ENCODE results near the gene IGSF8.

The IGSF8 gene

GRCh38 chr1:160084771-160085321 is 13.6 kb downstream of the IGSF8 start:
- DNase-seq: no peak

GRCh38 chr1:160083968-160084770 is 14.2 kb downstream of the IGSF8 start:
- DNase-seq: peak; percentile 45

- DNase-seq: no peak
These were observed 15.5 kb downstream of the IGSF8 start for GRCh38 chr1:160082926-160083325.

GRCh38 chr1:160082487-160082886 is 15.9 kb downstream of the IGSF8 start:
- DNase-seq: no peak

GRCh38 chr1:160081261-160081936 is 17.0 kb downstream of the IGSF8 start, which contains the start of gene KCNJ9:
Gene KCNJ9, plus strand, starts transcription at chr1:160081538. Its CDS starts 2,493 bp downstream, at chr1:160084031.
- no peak for DNase-seq

GRCh38 chr1:160080381-160081100 is 17.9 kb downstream of the IGSF8 start:
- DNase-seq: no peak

GRCh38 chr1:160079448-160079847 is 19.0 kb downstream of the IGSF8 start:
- no peak for DNase-seq

- DNase-seq: no peak
These were observed 19.8 kb downstream of the IGSF8 start for GRCh38 chr1:160078512-160079195.

GRCh38 chr1:160077486-160077885 is 20.9 kb downstream of the IGSF8 start:
- no peak for DNase-seq

- no peak for DNase-seq
These were observed 22.1 kb downstream of the IGSF8 start for GRCh38 chr1:160076295-160076694.

GRCh38 chr1:160075836-160076235 is 22.6 kb downstream of the IGSF8 start:
- DNase-seq: no peak

GRCh38 chr1:160074865-160075264 is 23.6 kb downstream of the IGSF8 start:
- DNase-seq: no peak

- no peak for DNase-seq
These were observed 27.1 kb downstream of the IGSF8 start for GRCh38 chr1:160071289-160071688.

GRCh38 chr1:160070243-160071163 is 27.9 kb downstream of the IGSF8 start:
- peak; percentile 23 for DNase-seq

- no peak for DNase-seq
These were observed 28.8 kb downstream of the IGSF8 start, which contains the start of gene KCNJ10 for GRCh38 chr1:160069460-160070231. Gene KCNJ10, minus strand, starts transcription at chr1:160070160. Its CDS starts 27,628 bp downstream, at chr1:160042532.

- no peak for DNase-seq
These were observed 30.2 kb downstream of the IGSF8 start for GRCh38 chr1:160068225-160068624.

GRCh38 chr1:160066829-160067745 is 31.3 kb downstream of the IGSF8 start:
- DNase-seq: no peak

- no peak for DNase-seq
These were observed 33.7 kb downstream of the IGSF8 start for GRCh38 chr1:160064746-160065145.

- no peak for DNase-seq
These were observed 34.3 kb downstream of the IGSF8 start for GRCh38 chr1:160064164-160064563.
